ENCODE results near the gene GCN1.
"Not testable (repeated sequence)": the region's sequence is repeated elsewhere in the genome, so short reads cannot be mapped to it uniquely, and the experiment has no call there.

GCN1 gene

GRCh38 chr12:120194534-120195395, at the start of gene GCN1:
TSS of gene GCN1 (minus strand) at chr12:120194715. CDS start at chr12:120194697, 18 bp downstream.
- DNase-seq: peak; percentile 79 to 92 (median 85)

GRCh38 chr12:120242971-120243699, 48.6 kb upstream of the GCN1 start:
- DNase-seq: no peak

GRCh38 chr12:120242275-120242799, 47.8 kb upstream of the GCN1 start:
- no peak for DNase-seq

- DNase-seq: no peak
Measured at GRCh38 chr12:120241561-120242274, 47.2 kb upstream of the GCN1 start.

GRCh38 chr12:120240495-120240833, 45.9 kb upstream of the GCN1 start:
- no peak for DNase-seq

GRCh38 chr12:120239776-120240494, 45.4 kb upstream of the GCN1 start:
- DNase-seq: no peak

GRCh38 chr12:120238839-120239445, 44.4 kb upstream of the GCN1 start:
- DNase-seq: no peak

- no peak for DNase-seq
Measured at GRCh38 chr12:120238217-120238616, 43.7 kb upstream of the GCN1 start.

GRCh38 chr12:120237360-120238171, 43.1 kb upstream of the GCN1 start:
- DNase-seq: peak; percentile 92 to 95 (median 93)

GRCh38 chr12:120236809-120237208, 42.3 kb upstream of the GCN1 start:
- DNase-seq: not testable (repeated sequence)

GRCh38 chr12:120235369-120236323, 41.1 kb upstream of the GCN1 start:
- peak in 2 of 3 donors; percentile 48 to 50 for DNase-seq

- DNase-seq: peak; percentile 83 to 93 (median 91)
Measured at GRCh38 chr12:120234643-120235368, 40.3 kb upstream of the GCN1 start.

GRCh38 chr12:120231316-120232011, 36.9 kb upstream of the GCN1 start:
- peak; percentile 94 to 96 (median 96) for DNase-seq

- DNase-seq: no peak
Measured at GRCh38 chr12:120230974-120231315, 36.4 kb upstream of the GCN1 start.

GRCh38 chr12:120230326-120230973, 35.9 kb upstream of the GCN1 start:
- peak in 2 of 3 donors; percentile 36 to 65 for DNase-seq

GRCh38 chr12:120229487-120230325, 35.2 kb upstream of the GCN1 start:
- DNase-seq: no peak

GRCh38 chr12:120229071-120229486, 34.6 kb upstream of the GCN1 start:
- no peak for DNase-seq
